ENCODE measurements around the gene BMAL1. TPM values are rescaled to one million over a fixed set of nuclear protein-coding genes. Genes with fewer than 3 reads are reported as not detected.

BMAL1 gene
- polyA plus RNA-seq, 1 donor (not counting 4 experiments of a cell fraction or from before 2014, with no cell fraction given), result 27.5 TPM

- H3K27ac ChIP-seq (ENCODE audit: control insufficient read depth, insufficient read depth, low read length), result no peak overlapping the region
- peaks cover 58% of the 10 kb centered on the region for H3K4me1 ChIP-seq (ENCODE audit: control insufficient read depth, extremely low read depth, insufficient read depth, low read length)
- dilution Hi-C loops (cut with MboI; ENCODE audit: extremely low pct_ligation_motif_present, low sequenced_read_pairs), result no loop called here
Observed at GRCh38 chr11:13334034-13334786, 56.6 kb downstream of the BMAL1 start.

DNA sequence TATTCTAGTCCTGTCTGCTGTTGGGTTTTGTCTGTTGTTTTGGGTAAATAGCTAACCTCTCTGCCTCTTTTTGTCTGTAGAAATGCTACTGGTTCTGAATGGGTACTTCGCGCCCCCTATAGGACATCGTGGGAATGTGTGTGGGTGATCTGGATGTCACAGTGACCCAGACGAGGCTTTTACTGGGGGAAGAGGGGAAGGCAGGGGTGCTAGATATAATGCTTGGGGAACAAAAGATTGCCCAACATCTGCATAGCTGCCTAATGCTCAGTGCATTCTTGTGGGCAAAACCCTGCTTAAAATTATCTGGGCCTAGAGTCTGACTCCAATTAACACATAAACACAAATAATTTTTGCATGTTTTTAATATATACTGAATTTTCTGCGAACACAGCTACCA, 57.7 kb downstream of the BMAL1 start:
- no peak overlapping the region for H2AFZ ChIP-seq (ENCODE audit: control insufficient read depth, low read length)
- H3K27ac ChIP-seq (ENCODE audit: control insufficient read depth, insufficient read depth, low read length), result no peak overlapping the region
- no peaks in the 10 kb centered on the region for H4K20me1 ChIP-seq (ENCODE audit: control insufficient read depth, extremely low read depth, insufficient read depth, low read length)
- DNase-seq (ENCODE audit: low read depth, low spot score) (no peak), FAIRE-seq (peak; percentile 69)
- no peaks in the 10 kb centered on the region for H3K27me3 ChIP-seq (ENCODE audit: control insufficient read depth, extremely low read depth, insufficient read depth, low read length)
- peaks cover 55% of the 10 kb centered on the region for H3K4me1 ChIP-seq (ENCODE audit: control insufficient read depth, extremely low read depth, insufficient read depth, low read length)
- H3K36me3 ChIP-seq (ENCODE audit: control insufficient read depth in 2 of 2, extremely low read depth in 1 of 2, insufficient read depth in 2 of 2, low read length in 2 of 2), result no peaks in the 10 kb centered on the region
- H3K9me1 ChIP-seq (ENCODE audit: control insufficient read depth, extremely low read depth, insufficient read depth, low read length), result peaks cover 9% of the 10 kb centered on the region
- dilution Hi-C loops (cut with MboI; ENCODE audit: extremely low pct_ligation_motif_present, low sequenced_read_pairs), result no loop called here
- peaks cover 14% of the 10 kb centered on the region for H3K79me2 ChIP-seq (ENCODE audit: control insufficient read depth, insufficient read depth, low read length)
- TF ChIP-seq EZH2 (IDR thresholded peaks at IDR 0.05; ENCODE audit: low read length) (no peak), CTCF (optimal IDR thresholded peaks at IDR 0.05 in 1 of 3, IDR thresholded peaks at IDR 0.05 in 1 of 3, conservative IDR thresholded peaks at IDR 0.05 in 1 of 3; ENCODE audit: extremely low read depth in 1 of 3, insufficient read depth in 2 of 3, low read length in 3 of 3) (peak; percentile 87 to 96 (median 87))
- H3K4me3 ChIP-seq (ENCODE audit: control insufficient read depth in 2 of 3, extremely low read depth in 1 of 3, insufficient read depth in 2 of 3, low read depth in 1 of 3, low read length in 3 of 3), result no peak overlapping the region
- H3K9me3 ChIP-seq (ENCODE audit: control insufficient read depth, low read depth, low read length), result no peaks in the 10 kb centered on the region
- no peak overlapping the region for H3K4me2 ChIP-seq (ENCODE audit: control insufficient read depth, extremely low read depth, insufficient read depth, low read depth, low read length)
- no peak overlapping the region for H3K9ac ChIP-seq (ENCODE audit: control insufficient read depth, extremely low read depth, insufficient read depth, low read length)

More at GRCh38 chr11:13334034-13334786, 56.6 kb downstream of the BMAL1 start:
- TF ChIP-seq EZH2 (IDR thresholded peaks at IDR 0.05; ENCODE audit: low read length) (no peak), CTCF (optimal IDR thresholded peaks at IDR 0.05 in 1 of 3, IDR thresholded peaks at IDR 0.05 in 1 of 3, conservative IDR thresholded peaks at IDR 0.05 in 1 of 3; ENCODE audit: extremely low read depth in 1 of 3, insufficient read depth in 2 of 3, low read length in 3 of 3) (no peak)
- Histone ChIP-seq H2AFZ (ENCODE audit: control insufficient read depth, low read length) (no peak overlapping the region), H3K36me3 (ENCODE audit: control insufficient read depth in 2 of 2, extremely low read depth in 1 of 2, insufficient read depth in 2 of 2, low read length in 2 of 2) (no peaks in the 10 kb centered on the region), H3K4me2 (ENCODE audit: control insufficient read depth, extremely low read depth, insufficient read depth, low read depth, low read length) (peak overlapping the region; percentile 19), H3K9me3 (ENCODE audit: control insufficient read depth, low read depth, low read length) (no peaks in the 10 kb centered on the region), H4K20me1 (ENCODE audit: control insufficient read depth, extremely low read depth, insufficient read depth, low read length) (no peaks in the 10 kb centered on the region), H3K4me3 (ENCODE audit: control insufficient read depth in 2 of 3, extremely low read depth in 1 of 3, insufficient read depth in 2 of 3, low read depth in 1 of 3, low read length in 3 of 3) (no peak overlapping the region), H3K79me2 (ENCODE audit: control insufficient read depth, insufficient read depth, low read length) (peaks cover 8% of the 10 kb centered on the region), H3K27me3 (ENCODE audit: control insufficient read depth, extremely low read depth, insufficient read depth, low read length) (no peaks in the 10 kb centered on the region), H3K9ac (ENCODE audit: control insufficient read depth, extremely low read depth, insufficient read depth, low read length) (no peak overlapping the region), H3K9me1 (ENCODE audit: control insufficient read depth, extremely low read depth, insufficient read depth, low read length) (peaks cover 9% of the 10 kb centered on the region)
- DNase-seq (ENCODE audit: low read depth, low spot score) (no peak), FAIRE-seq (no peak)

Measured in keratinocyte (primary cell).